ELR (cell line): ENCODE measurements around the gene COA7.
"Not testable (repeated sequence)": the region's sequence is repeated elsewhere in the genome, so short reads cannot be mapped to it uniquely, and the experiment has no call there.

Source experiments
- DNase-seq: peaks from one replicate; pipeline ENCODE4 v3.0.0-alpha.2; 2015; ENCODE audit warnings: low read depth

COA7 gene

GRCh38 chr1:52697795-52698674 lies at the start of gene COA7:
Gene COA7 (minus strand): TSS chr1:52698347. CDS start chr1:52698326, 21 bp downstream.
- DNase-seq, result peak; percentile 89

- no peak for DNase-seq
Observed at GRCh38 chr1:52747450-52747849, 49.3 kb upstream of the COA7 start.

- no peak for DNase-seq
Observed at GRCh38 chr1:52746189-52746588, 48.0 kb upstream of the COA7 start.

GRCh38 chr1:52741259-52741658 lies 43.1 kb upstream of the COA7 start:
- DNase-seq, result no peak

GRCh38 chr1:52739699-52740467 lies 41.7 kb upstream of the COA7 start:
- DNase-seq, result no peak

- no peak for DNase-seq
Observed at GRCh38 chr1:52738893-52739292, 40.7 kb upstream of the COA7 start.

- no peak for DNase-seq
Observed at GRCh38 chr1:52738148-52738547, 40.0 kb upstream of the COA7 start.

GRCh38 chr1:52735371-52735770 lies 37.2 kb upstream of the COA7 start:
- DNase-seq, result not testable (repeated sequence)

GRCh38 chr1:52733368-52733767 lies 35.2 kb upstream of the COA7 start:
- DNase-seq, result no peak

GRCh38 chr1:52727956-52728656 lies 30.0 kb upstream of the COA7 start:
- no peak for DNase-seq

- peak; percentile 32 for DNase-seq
Observed at GRCh38 chr1:52727114-52727586, 29.0 kb upstream of the COA7 start.

GRCh38 chr1:52726265-52727113 lies 28.3 kb upstream of the COA7 start, which contains the start of gene ZYG11B:
Gene ZYG11B (plus strand): TSS chr1:52726453. CDS start chr1:52726654, 201 bp downstream.
- DNase-seq, result peak; percentile 89

- no peak for DNase-seq
Observed at GRCh38 chr1:52725903-52726264, 27.7 kb upstream of the COA7 start.

GRCh38 chr1:52723260-52723659 lies 25.1 kb upstream of the COA7 start:
- DNase-seq, result no peak

GRCh38 chr1:52715296-52715695 lies 17.1 kb upstream of the COA7 start:
- DNase-seq, result not testable (repeated sequence)

- no peak for DNase-seq
Observed at GRCh38 chr1:52713590-52713989, 15.4 kb upstream of the COA7 start.

- no peak for DNase-seq
Observed at GRCh38 chr1:52709016-52709415, 10.9 kb upstream of the COA7 start.

- peak; percentile 80 for DNase-seq
Observed at GRCh38 chr1:52707927-52708655, 9.9 kb upstream of the COA7 start.

GRCh38 chr1:52706941-52707926 lies 9.1 kb upstream of the COA7 start:
- no peak for DNase-seq
